GM21737 (cell line): Measurements from ENCODE around the gene PAF1.

ENCODE experiments used
- ATAC-seq: cut with Tn5 transposase; IDR thresholded peaks from one replicate; pipeline ENCODE4 v1.9.1; 2021; ENCODE audit warnings: mild to moderate bottlenecking, moderate library complexity; ENCODE audit not compliant: unreplicated experiment

The PAF1 gene

GRCh38 chr19:39406656-39407409 lies 15.9 kb upstream of the PAF1 start, which contains the start of gene ZFP36:
Gene ZFP36, plus strand, starts transcription at chr19:39406847. Its CDS starts 58 bp downstream, at chr19:39406905.
- ATAC-seq: peak; percentile 11

- no peak for ATAC-seq
Observed at GRCh38 chr19:39405958-39406655, 15.2 kb upstream of the PAF1 start.

GRCh38 chr19:39405261-39405957 lies 14.5 kb upstream of the PAF1 start:
- no peak for ATAC-seq

GRCh38 chr19:39403331-39404312 lies 12.7 kb upstream of the PAF1 start:
- ATAC-seq: no peak

- ATAC-seq: peak; percentile 18
Observed at GRCh38 chr19:39402346-39403300, 11.7 kb upstream of the PAF1 start.

GRCh38 chr19:39401549-39402345 lies 10.8 kb upstream of the PAF1 start:
- ATAC-seq: peak; percentile 19

GRCh38 chr19:39401070-39401548 lies 10.2 kb upstream of the PAF1 start:
- no peak for ATAC-seq

- ATAC-seq: no peak
Observed at GRCh38 chr19:39400061-39400460, 9.2 kb upstream of the PAF1 start.

- no peak for ATAC-seq
Observed at GRCh38 chr19:39399668-39400050, 8.8 kb upstream of the PAF1 start.

GRCh38 chr19:39398297-39398864 lies 7.5 kb upstream of the PAF1 start:
- ATAC-seq: no peak

- peak; percentile 35 for ATAC-seq
Observed at GRCh38 chr19:39397360-39398296, 6.7 kb upstream of the PAF1 start.

- no peak for ATAC-seq
Observed at GRCh38 chr19:39390451-39390750, 505 bp downstream of the PAF1 start.

GRCh38 chr19:39389631-39390414 lies 1.1 kb downstream of the PAF1 start:
- no peak for ATAC-seq

- no peak for ATAC-seq
Observed at GRCh38 chr19:39388657-39389056, 2.2 kb downstream of the PAF1 start.

- ATAC-seq: no peak
Observed at GRCh38 chr19:39386557-39386956, 4.3 kb downstream of the PAF1 start.

GRCh38 chr19:39385629-39386411 lies 5.1 kb downstream of the PAF1 start:
- ATAC-seq: no peak
